Spleen (tissue), 7 donors: ENCODE results near the gene GATAD2A.

Experiments
- POLR2A ChIP-seq, 3 donors: fragments of 450-650 bp; IDR thresholded peaks; one replicate each; pipeline ENCODE4 v1.5.1; 2017; ENCODE audit warnings: antibody characterized with exemption in 3 of 3, mild to moderate bottlenecking in 1 of 3
- POLR2AphosphoS5 ChIP-seq, 3 donors: sonication (generic); formaldehyde crosslinking; IDR thresholded peaks; one replicate each; pipeline ENCODE4 v1.5.1; 2017; ENCODE audit warnings: antibody characterized with exemption in 3 of 3
- TF ChIP-seq, protein P1 (sequence below), 11 experiments: fragments of 200-600 bp in 7 of 11; fragments of 450-650 bp in 4 of 11; sonication (generic) in 4 of 11; IDR thresholded peaks in 8 of 11; conservative IDR thresholded peaks in 3 of 11; 1 replicate in 7 of 11; 2 replicates in 4 of 11; pipeline versions ENCODE4 v1.4.0 to v1.8.0; 2016 to 2021; ENCODE audit warnings: antibody characterized with exemption in 11 of 11, inconsistent platforms in 4 of 11, mild to moderate bottlenecking in 1 of 11
- donor health status: DM: no; HTN: no; CAD: no; lungs with moderate emphysema.
- donor health status: DM: no; HTN: no; CAD: no.
- donor health status: DM: no; HTN: no; CAD: no.

GRCh38 chr19:19506592-19506991 is 101.1 kb downstream of the GATAD2A start:
- TF ChIP-seq POLR2AphosphoS5 (IDR thresholded peaks at IDR 0.05) = peak in 2 of 3 donors; percentile 9 to 28
- TF ChIP-seq POLR2A (IDR thresholded peaks at IDR 0.05) = no peak
- TF ChIP-seq, protein P1, sequence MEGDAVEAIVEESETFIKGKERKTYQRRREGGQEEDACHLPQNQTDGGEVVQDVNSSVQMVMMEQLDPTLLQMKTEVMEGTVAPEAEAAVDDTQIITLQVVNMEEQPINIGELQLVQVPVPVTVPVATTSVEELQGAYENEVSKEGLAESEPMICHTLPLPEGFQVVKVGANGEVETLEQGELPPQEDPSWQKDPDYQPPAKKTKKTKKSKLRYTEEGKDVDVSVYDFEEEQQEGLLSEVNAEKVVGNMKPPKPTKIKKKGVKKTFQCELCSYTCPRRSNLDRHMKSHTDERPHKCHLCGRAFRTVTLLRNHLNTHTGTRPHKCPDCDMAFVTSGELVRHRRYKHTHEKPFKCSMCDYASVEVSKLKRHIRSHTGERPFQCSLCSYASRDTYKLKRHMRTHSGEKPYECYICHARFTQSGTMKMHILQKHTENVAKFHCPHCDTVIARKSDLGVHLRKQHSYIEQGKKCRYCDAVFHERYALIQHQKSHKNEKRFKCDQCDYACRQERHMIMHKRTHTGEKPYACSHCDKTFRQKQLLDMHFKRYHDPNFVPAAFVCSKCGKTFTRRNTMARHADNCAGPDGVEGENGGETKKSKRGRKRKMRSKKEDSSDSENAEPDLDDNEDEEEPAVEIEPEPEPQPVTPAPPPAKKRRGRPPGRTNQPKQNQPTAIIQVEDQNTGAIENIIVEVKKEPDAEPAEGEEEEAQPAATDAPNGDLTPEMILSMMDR (IDR thresholded peaks at IDR 0.05 in 8 of 11, conservative IDR thresholded peaks at IDR 0.05 in 3 of 11) = no peak
